Caco-2 (cell line): ENCODE measurements around the gene ENOX1. TPM values are rescaled to one million over a fixed set of nuclear protein-coding genes. Genes with fewer than 3 reads are reported as not detected.
A peak's percentile ranks its signal among the peaks of the same experiment; 100 is the strongest.

Experiments
- BruUV-seq: library from RNA; stranded (reverse); fragments of 400-500 nt; replicated peaks from 2 replicates; lab custom pipeline; 2021; lab: Mats Ljungman, UMichigan
- CTCF ChIA-PET: fragments of 300-600 bp; sonication (Branson Sonifier 250); formaldehyde crosslinking; loops from one replicate; lab custom pipeline; 2022; ENCODE audit warnings: antibody characterized with exemption; lab: Charles Lee
- POLR2A ChIA-PET: fragments of 300-600 bp; sonication (Branson Sonifier 250); formaldehyde crosslinking; loops from one replicate; lab custom pipeline; 2022; ENCODE audit warnings: antibody characterized with exemption; lab: Charles Lee
- DNase-seq, 2 experiments: peaks; one replicate each; pipeline versions ENCODE4 v3.0.0 to v3.0.0-alpha.2; 2020 to 2022
- H3K27me3 ChIP-seq: replicated peaks from 2 replicates; pipeline ENCODE4 v1.6.0; 2011; ENCODE audit warnings: low read length; ENCODE audit not compliant: control insufficient read depth, insufficient read depth
- H3K36me3 ChIP-seq: 2 replicates; pipeline ENCODE4 v1.5.1; 2011; ENCODE audit warnings: low read length; ENCODE audit not compliant: control insufficient read depth, insufficient read depth
- H3K4me1 ChIP-seq: fragments of 250-450 bp; sonication (Bioruptor Pico); 2 replicates; pipeline ENCODE4 v1.5.1; 2020; ENCODE audit warnings: mild to moderate bottlenecking
- H3K4me3 ChIP-seq: 2 replicates; pipeline ENCODE4 v1.5.1; 2011; ENCODE audit warnings: low read depth, mild to moderate bottlenecking, control low read depth, low read length
- H3K9me3 ChIP-seq: fragments of 250-450 bp; sonication (Bioruptor Pico); 2 replicates; pipeline ENCODE4 v1.5.1; 2020; ENCODE audit warnings: mild to moderate bottlenecking, moderate library complexity
- H3K27ac Mint-ChIP-seq: one replicate; pipeline ENCODE4 v1.8.0; 2022; ENCODE audit warnings: mixed read lengths; ENCODE audit not compliant: unreplicated experiment
- H3K27me3 Mint-ChIP-seq: one replicate; pipeline ENCODE4 v1.8.0; 2022; ENCODE audit warnings: mixed read lengths; ENCODE audit not compliant: insufficient read depth, unreplicated experiment
- H3K36me3 Mint-ChIP-seq: one replicate; pipeline ENCODE4 v1.8.0; 2022; ENCODE audit warnings: mild to moderate bottlenecking, mixed read lengths; ENCODE audit not compliant: insufficient read depth, unreplicated experiment
- H3K4me1 Mint-ChIP-seq: one replicate; pipeline ENCODE4 v1.8.0; 2022; ENCODE audit warnings: low read depth, mixed read lengths; ENCODE audit not compliant: unreplicated experiment
- H3K4me3 Mint-ChIP-seq: one replicate; pipeline ENCODE4 v1.8.0; 2022; ENCODE audit warnings: mild to moderate bottlenecking, moderate library complexity, mixed read lengths; ENCODE audit not compliant: unreplicated experiment
- H3K9me3 Mint-ChIP-seq: one replicate; pipeline ENCODE4 v1.8.0; 2022; ENCODE audit warnings: mixed read lengths; ENCODE audit not compliant: unreplicated experiment
- CTCF ChIP-seq, 2 experiments: fragments of 200-600 bp in 1 of 2; IDR thresholded peaks; 1 replicate in 1 of 2; 2 replicates in 1 of 2; pipeline versions ENCODE4 v1.5.1 to v1.8.0; 2011 to 2022; ENCODE audit warnings: antibody characterized with exemption in 1 of 2, control low read depth in 1 of 2, inconsistent platforms in 1 of 2, low read depth in 1 of 2, low read length in 1 of 2, mild to moderate bottlenecking in 1 of 2, moderate library complexity in 1 of 2; ENCODE audit not compliant: insufficient read depth in 1 of 2, severe bottlenecking in 1 of 2, unreplicated experiment in 1 of 2
- intact Hi-C: fragments of 100-400 bp; cut with micrococcal nuclease; formaldehyde crosslinking; loops from one replicate; pipeline ENCODE4 v1.10.0; 2022; ENCODE audit not compliant: unreplicated experiment
- total RNA-seq: library from RNA; stranded (reverse); gene quantifications from 2 replicates; pipeline ENCODE4 v1.2.3, GENCODE V29; 2022

Gene ENOX1
- total RNA-seq, 1 experiment from 2014 or later: 9.1 TPM

GRCh38 chr13:43580280-43580679, 206.5 kb downstream of the ENOX1 start:
- H3K9me3 ChIP-seq: no peaks in the 10 kb centered on the region
- BruUV-seq: no TSS peak
- ChIA-PET CTCF (no interaction called here), POLR2A (interaction anchor here (0.5 kb wide), 1 partner anchor 15 kb away, joined by 3 read pairs; no protein-coding TSS in a partner anchor)
- H3K4me1 Mint-ChIP-seq: peaks cover 38% of the 10 kb centered on the region
- no peaks in the 10 kb centered on the region for H3K27me3 Mint-ChIP-seq
- H3K36me3 ChIP-seq: no peaks in the 10 kb centered on the region
- peak in 1 of 2 experiments; percentile 43 for DNase-seq
- TF ChIP-seq CTCF (IDR thresholded peaks at IDR 0.05; ENCODE audit: insufficient read depth in 1 of 2, low read depth in 1 of 2, low read length in 1 of 2, severe bottlenecking in 1 of 2, unreplicated experiment in 1 of 2): no peak
- no peaks in the 10 kb centered on the region for H3K27me3 ChIP-seq
- no peaks in the 10 kb centered on the region for H3K9me3 Mint-ChIP-seq
- H3K4me3 Mint-ChIP-seq: peak overlapping the region; percentile 4
- no peaks in the 10 kb centered on the region for H3K36me3 Mint-ChIP-seq
- H3K4me1 ChIP-seq: peaks cover 24% of the 10 kb centered on the region
- H3K4me3 ChIP-seq: no peak overlapping the region
- intact Hi-C loops: no loop called here
- peak overlapping the region; percentile 23 for H3K27ac Mint-ChIP-seq

GRCh38 chr13:43579321-43579720, 207.5 kb downstream of the ENOX1 start:
- H3K27ac Mint-ChIP-seq: peak overlapping the region; percentile 23
- H3K4me1 Mint-ChIP-seq: peaks cover 45% of the 10 kb centered on the region
- no peak for TF ChIP-seq CTCF (IDR thresholded peaks at IDR 0.05; ENCODE audit: insufficient read depth in 1 of 2, low read depth in 1 of 2, low read length in 1 of 2, severe bottlenecking in 1 of 2, unreplicated experiment in 1 of 2)
- H3K27me3 ChIP-seq: no peaks in the 10 kb centered on the region
- H3K4me1 ChIP-seq: peaks cover 34% of the 10 kb centered on the region
- POLR2A ChIA-PET: no interaction called here
- no peaks in the 10 kb centered on the region for H3K9me3 ChIP-seq
- H3K9me3 Mint-ChIP-seq: no peaks in the 10 kb centered on the region
- BruUV-seq: no TSS peak
- no peaks in the 10 kb centered on the region for H3K27me3 Mint-ChIP-seq
- intact Hi-C loops: no loop called here
- no peaks in the 10 kb centered on the region for H3K36me3 ChIP-seq
- no peak for DNase-seq
- peak overlapping the region; percentile 33 for H3K4me3 Mint-ChIP-seq
- no peaks in the 10 kb centered on the region for H3K36me3 Mint-ChIP-seq
- H3K4me3 ChIP-seq: no peak overlapping the region
- CTCF ChIA-PET: no interaction called here

GRCh38 chr13:43574605-43575004, 212.2 kb downstream of the ENOX1 start:
- Histone ChIP-seq H3K27me3 (no peaks in the 10 kb centered on the region), H3K9me3 (no peaks in the 10 kb centered on the region), H3K4me3 (no peak overlapping the region), H3K36me3 (no peaks in the 10 kb centered on the region), H3K4me1 (peaks cover 61% of the 10 kb centered on the region)
- ChIA-PET CTCF (no interaction called here), POLR2A (interaction anchor here (0.6 kb wide), 1 partner anchor 1636 kb away, joined by 4 read pairs; no protein-coding TSS in a partner anchor)
- BruUV-seq: no TSS peak
- peaks cover 6% of the 10 kb centered on the region for H3K36me3 Mint-ChIP-seq
- TF ChIP-seq CTCF (IDR thresholded peaks at IDR 0.05; ENCODE audit: insufficient read depth in 1 of 2, low read depth in 1 of 2, low read length in 1 of 2, severe bottlenecking in 1 of 2, unreplicated experiment in 1 of 2): no peak
- H3K27me3 Mint-ChIP-seq: no peaks in the 10 kb centered on the region
- H3K4me3 Mint-ChIP-seq: no peak overlapping the region
- peaks cover 5% of the 10 kb centered on the region for H3K9me3 Mint-ChIP-seq
- intact Hi-C loops: loop anchor here (5.0 kb wide), 1 partner anchor 213 kb away; the partner anchor contains the start of gene ENOX1
- H3K27ac Mint-ChIP-seq: peak overlapping the region; percentile 87
- DNase-seq: no peak
- H3K4me1 Mint-ChIP-seq: peaks cover 49% of the 10 kb centered on the region
